Measurements from ENCODE around the gene SNORC.

SNORC gene

DNA sequence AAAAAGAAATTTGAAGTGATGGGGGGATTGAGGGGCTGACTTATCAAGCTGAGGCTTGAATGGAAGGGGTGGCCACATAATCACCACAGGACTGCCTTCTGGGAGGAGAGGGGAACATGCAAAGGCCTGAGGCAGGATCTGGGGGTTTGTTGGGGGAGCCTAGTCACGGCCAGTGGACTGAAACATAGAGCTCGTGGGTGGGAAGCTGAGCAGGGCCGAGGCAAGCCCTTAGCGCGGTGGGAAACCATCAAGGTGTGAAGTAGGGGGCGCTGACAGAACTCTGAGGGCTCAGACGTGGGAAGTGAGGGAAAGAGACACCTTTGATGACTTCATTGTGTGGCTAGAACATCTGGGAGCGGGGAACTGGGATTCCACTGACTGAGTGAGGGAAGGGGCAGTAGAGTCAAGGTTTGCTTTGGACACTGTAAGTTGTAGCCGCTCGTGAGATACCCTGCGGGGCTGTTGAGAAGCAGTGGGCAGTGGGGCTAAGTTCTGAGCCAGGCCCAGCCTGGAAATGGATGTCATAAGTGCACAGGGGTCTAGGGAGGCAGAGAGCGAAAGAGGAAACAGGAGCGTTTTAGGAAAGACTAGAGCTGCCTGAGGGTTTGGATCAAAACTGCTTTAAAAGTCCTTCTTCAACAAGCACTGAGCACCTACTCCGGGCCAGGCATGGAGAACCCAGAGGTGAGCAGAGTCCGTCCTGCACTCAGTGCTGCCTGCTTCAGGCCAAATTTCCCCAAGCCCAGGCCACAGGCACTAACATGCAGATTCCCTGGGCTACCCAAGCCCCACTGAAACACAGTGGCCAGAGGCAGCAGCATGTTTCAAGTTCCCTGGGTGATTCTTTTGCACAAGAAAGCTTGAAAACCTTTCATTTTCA lies 686 bp upstream of the SNORC start:
- no peak for DNase-seq (ENCODE audit: low read depth, low spot score)

GRCh38 chr2:232870766-232871371 lies 805 bp downstream of the SNORC start:
- DNase-seq (ENCODE audit: low read depth, low spot score) = no peak

GRCh38 chr2:232871418-232871834 lies 1.4 kb downstream of the SNORC start:
- no peak for DNase-seq (ENCODE audit: low read depth, low spot score)

GRCh38 chr2:232871835-232872736 lies 2.0 kb downstream of the SNORC start:
- DNase-seq (ENCODE audit: low read depth, low spot score) = no peak

DNA sequence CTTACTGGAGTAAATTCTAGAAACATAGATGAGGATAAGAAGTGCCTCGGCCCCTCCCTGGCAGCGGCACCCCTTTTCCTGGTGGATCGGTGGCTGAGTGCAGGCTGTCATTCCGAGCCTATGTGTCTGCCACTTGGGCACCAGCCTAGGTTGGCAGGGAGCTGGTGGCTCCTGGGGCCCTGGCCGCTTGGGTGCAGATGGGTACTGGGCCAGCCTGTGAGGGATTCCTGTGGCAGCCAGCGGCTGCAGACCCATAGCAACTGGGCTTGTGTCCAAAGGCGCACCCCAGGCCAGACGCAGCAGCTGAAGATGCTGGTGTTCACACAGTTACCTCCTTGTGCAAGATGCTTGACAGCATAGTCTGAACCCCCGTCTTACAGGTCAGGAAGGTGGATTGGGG lies 2.8 kb downstream of the SNORC start:
- DNase-seq (ENCODE audit: low read depth, low spot score) = no peak

- no peak for DNase-seq (ENCODE audit: low read depth, low spot score)
These were observed 3.3 kb downstream of the SNORC start for GRCh38 chr2:232873292-232873908.

GRCh38 chr2:232873909-232874641 lies 4.0 kb downstream of the SNORC start:
- DNase-seq (ENCODE audit: low read depth, low spot score) = no peak

DNA sequence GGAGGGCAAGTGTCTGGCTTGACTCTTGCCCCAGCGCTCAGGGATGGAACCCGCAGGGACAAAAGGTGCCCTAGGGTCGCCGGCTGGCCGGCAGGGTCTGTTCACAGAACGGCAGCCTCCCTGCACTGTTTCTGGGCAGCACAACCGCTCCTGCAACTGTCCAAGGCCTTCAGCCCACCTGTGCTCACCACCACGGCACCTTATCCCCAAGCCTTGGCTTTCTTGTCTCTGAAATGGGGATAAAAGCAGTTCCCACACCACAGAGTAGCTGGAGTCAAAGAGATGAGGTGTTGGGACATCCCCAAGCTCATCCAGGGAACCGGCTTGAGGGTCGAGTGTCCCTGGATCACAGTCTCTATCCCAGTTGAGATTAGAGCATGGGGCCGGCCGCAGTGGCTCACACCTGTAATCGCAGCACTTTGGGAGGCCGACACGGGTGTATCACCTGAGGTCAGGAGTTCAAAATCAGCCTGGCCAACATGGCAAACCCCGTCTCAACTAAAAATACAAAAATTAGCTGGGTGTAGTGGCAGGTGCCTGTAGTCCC lies 4.7 kb downstream of the SNORC start:
- no peak for DNase-seq (ENCODE audit: low read depth, low spot score)

DNA sequence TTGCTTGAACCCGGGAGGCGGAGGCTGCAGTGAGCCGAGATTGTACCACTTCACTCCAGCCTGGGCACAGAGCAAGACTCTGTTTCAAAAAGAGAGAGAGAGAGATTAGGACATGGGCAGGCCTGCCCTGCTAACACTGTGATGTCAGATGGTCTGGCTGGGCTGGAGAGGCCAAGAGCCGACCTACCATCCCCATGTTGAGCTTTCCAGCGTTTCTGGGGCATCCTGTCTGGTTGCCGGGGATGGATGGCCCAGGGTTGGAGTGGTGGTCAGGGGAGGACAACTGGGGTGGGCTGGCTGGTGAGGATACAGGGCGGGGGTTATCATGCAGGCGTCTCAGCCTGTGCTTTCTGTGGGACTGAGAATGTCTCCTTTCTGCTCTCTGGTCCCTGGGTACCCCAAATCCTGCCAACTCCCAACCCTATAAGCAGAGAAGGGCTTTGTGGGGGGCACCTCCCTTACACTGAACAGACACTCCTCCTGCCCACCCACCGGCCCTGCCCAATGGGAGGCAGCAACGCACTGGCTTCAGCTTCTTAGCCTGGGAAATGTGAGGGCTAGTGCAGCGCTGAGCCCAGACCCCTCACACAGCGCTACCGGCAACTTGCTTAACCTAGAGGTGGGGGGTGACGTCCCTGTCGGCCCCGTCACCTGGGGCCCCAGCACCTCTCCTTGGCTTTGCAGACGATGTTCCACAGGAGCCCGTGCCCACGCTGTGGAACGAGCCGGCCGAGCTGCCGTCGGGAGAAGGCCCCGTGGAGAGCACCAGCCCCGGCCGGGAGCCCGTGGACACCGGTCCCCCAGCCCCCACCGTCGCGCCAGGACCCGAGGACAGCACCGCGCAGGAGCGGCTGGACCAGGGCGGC lies 5.4 kb downstream of the SNORC start:
- DNase-seq (ENCODE audit: low read depth, low spot score) = no peak

DNA sequence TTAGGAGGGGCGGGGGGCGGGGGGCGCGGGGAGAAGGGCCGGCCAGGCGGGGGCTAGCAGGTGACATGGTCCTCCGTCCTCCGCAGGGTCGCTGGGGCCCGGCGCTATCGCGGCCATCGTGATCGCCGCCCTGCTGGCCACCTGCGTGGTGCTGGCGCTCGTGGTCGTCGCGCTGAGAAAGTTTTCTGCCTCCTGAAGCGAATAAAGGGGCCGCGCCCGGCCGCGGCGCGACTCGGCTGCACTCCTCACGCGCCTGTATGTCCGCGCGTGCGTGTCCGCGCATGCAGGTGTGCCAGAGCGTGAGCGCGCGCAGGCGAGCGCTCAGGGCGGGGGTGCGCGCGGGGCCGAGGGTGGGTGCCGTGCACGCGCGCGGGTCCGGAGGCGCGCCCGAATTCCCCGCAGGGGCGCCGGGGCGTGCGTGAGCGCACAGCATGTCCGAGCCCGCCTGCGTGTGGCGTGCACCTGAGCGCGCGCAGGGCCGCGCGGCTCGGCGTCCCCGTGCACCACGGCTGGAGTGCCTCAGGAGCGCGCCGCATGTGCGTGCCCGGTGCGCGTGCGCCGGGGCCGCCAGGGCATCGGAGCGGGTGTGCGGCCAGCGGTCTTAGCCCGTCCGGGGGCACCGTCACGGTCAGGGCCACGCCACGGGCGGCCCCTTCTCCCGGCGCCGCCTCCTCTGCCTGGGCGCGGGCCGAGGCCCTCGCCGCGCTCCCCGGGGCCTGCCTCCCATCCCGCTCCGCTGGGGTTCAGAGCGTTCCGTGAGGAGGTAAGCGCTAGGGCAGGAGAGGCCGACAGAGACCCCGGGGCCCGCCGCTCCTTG lies 6.3 kb downstream of the SNORC start:
- DNase-seq (ENCODE audit: low read depth, low spot score) = no peak

DNA sequence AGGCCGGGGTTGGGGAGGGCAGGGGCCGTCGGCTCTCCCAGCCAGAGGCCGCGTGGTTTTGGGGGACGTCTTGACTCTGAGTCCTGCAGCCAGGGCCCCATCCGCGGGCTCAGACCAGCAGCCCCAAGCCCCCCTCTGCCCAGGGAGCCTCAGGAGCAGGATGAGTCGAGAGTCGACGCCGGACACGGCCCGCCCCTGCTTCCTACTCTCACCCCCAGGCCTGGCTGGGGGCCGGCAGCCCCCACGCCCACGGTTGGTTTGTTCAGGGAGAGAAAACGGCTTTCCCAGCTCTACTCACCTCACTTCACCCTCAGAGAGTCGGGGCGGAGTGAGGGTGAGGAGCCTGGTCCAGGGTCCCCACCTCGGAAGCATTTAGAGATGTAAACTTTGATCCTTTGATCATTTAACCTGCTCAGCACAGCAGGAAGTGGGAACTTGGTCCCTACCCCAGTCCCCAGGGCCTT lies 6.9 kb downstream of the SNORC start:
- no peak for DNase-seq (ENCODE audit: low read depth, low spot score)

DNA sequence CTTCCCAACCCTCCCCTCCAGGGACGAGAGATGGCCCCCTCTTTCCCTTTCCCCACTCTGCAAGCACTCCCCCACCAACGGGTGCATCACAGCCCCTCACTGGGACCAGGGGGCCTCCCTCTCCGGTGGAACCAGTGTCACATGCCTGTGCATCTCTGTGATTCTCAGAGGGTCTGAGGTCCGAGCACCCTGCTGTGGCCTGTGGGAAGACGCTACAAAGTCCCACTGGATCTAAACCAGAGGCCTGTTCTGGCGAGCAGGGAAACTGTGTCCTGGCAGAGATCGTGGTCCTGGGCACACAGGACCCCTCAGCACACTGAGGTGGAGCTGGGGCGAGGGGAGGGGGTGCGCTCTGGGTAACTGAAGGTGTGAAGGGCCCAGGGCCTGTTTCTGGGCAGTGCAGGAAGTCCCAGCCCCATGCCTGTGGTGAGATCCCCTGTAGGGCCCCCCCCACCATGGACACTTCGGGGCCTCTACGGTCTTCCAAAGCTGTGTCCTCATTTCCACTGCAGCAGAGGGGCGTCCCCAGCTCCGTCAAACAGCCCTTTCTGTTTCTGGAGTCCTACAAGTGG lies 8.0 kb downstream of the SNORC start:
- DNase-seq (ENCODE audit: low read depth, low spot score) = no peak

GRCh38 chr2:232878855-232879617 lies 9.0 kb downstream of the SNORC start:
- no peak for DNase-seq (ENCODE audit: low read depth, low spot score)

GRCh38 chr2:232879618-232880494 lies 9.8 kb downstream of the SNORC start:
- DNase-seq (ENCODE audit: low read depth, low spot score) = no peak

DNA sequence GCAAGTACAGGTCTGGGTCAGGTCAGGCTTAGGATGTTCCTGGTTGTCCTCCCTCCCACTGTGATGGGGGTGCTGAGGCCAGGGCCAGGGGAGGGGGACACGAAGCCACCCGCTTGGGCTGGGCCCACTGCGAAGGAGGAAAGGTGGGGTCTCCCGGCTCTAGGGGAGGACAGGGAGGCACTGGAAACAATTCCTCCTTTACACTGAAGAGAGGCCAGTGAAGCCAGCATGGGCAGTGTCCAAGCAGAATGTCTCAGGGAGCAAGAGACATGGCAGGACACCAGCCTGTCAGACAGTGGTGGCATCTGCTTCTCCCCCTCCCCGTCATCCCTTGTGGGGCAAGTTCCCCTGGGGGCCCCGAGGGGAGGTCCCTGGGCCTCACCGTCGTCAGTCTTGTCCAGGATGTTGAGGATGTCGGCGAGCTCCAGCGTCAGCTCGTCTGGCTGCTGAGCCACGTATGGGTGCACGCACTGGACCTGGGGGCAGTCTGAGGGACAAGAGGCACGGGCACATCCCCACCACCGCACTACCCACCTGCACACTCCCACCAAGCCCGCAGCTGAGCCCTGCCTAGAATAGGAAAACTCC lies 10.8 kb downstream of the SNORC start:
- DNase-seq (ENCODE audit: low read depth, low spot score) = no peak

DNA sequence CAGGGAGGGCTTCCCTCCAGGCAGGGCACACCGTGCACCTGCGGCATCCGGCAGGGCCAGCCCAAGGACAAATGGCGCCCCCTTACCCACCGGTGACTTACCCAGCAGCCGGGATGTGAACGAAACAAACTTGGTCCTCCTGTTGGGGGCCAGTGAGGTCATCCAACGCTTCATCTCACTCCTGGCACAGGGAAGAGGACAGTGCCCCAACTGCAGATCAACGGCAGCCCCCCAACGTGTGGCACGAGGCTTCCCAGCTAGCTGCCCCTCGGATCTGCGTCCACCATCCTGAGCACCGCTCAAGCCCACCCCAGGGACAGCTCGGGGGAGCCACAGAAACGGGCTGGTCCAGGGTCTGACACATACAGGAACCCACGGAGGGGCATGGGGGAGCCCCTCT lies 12.0 kb downstream of the SNORC start:
- no peak for DNase-seq (ENCODE audit: low read depth, low spot score)

Measured in activated CD4-positive, CD25-positive, alpha-beta regulatory T cell treated with anti-CD3 and anti-CD28 coated beads, Interleukin-2, amount 50 U/mL, for 16 hours (primary cell).